K562 (cell line): ENCODE results near the gene GTPBP2. TPM values are rescaled to one million over a fixed set of nuclear protein-coding genes. Genes with fewer than 3 reads are reported as not detected.

Experiments
- BRF1 ChIP-seq: IDR thresholded peaks from 3 replicates; pipeline ENCODE4 v1.6.1; 2011; ENCODE audit warnings: borderline replicate concordance, mild to moderate bottlenecking; ENCODE audit not compliant: insufficient read length; ENCODE audit errors: extremely low read depth
- CREB1 ChIP-seq, 2 experiments: sonication (generic) in 1 of 2; formaldehyde crosslinking in 1 of 2; IDR thresholded peaks; 2 replicates each; pipeline versions ENCODE4 v1.6.1 to v1.8.0; 2012 to 2022; ENCODE audit warnings: inconsistent platforms in 1 of 2, mild to moderate bottlenecking in 1 of 2, missing genetic modification reagents in 1 of 2, moderate library complexity in 1 of 2
- CREB5 ChIP-seq: fragments of 250-450 bp; sonication (Bioruptor Pico); IDR thresholded peaks from 2 replicates; pipeline ENCODE4 v1.5.0; 2020; ENCODE audit warnings: mild to moderate bottlenecking
- FOXK1 ChIP-seq: sonication (generic); formaldehyde crosslinking; IDR thresholded peaks from 2 replicates; pipeline ENCODE4 v1.8.0; 2022; ENCODE audit warnings: missing genetic modification reagents, mild to moderate bottlenecking, borderline replicate concordance
- GTF2B ChIP-seq: IDR thresholded peaks from 2 replicates; pipeline ENCODE4 v1.6.1; 2011; ENCODE audit not compliant: insufficient read length; ENCODE audit errors: extremely low read depth
- IFI16 ChIP-seq: fragments of 250-450 bp; sonication (Bioruptor Pico); IDR thresholded peaks from 2 replicates; pipeline ENCODE4 v2.1.2; 2022; ENCODE audit warnings: mild to moderate bottlenecking, inconsistent platforms
- MTA2 ChIP-seq: fragments of 450-650 bp; IDR thresholded peaks from 2 replicates; pipeline ENCODE4 v1.6.1; 2016; ENCODE audit warnings: low read depth
- NBN ChIP-seq: fragments of 450-650 bp; IDR thresholded peaks from 2 replicates; pipeline ENCODE4 v1.6.1; 2016; ENCODE audit warnings: low read depth, mild to moderate bottlenecking
- NRF1 ChIP-seq, 2 experiments: fragments of 450-650 bp; IDR thresholded peaks in 1 of 2; conservative IDR thresholded peaks in 1 of 2; 2 replicates each; pipeline ENCODE4 v1.6.1; 2014; ENCODE audit warnings: mild to moderate bottlenecking in 2 of 2
- PML ChIP-seq: IDR thresholded peaks from 2 replicates; pipeline ENCODE4 v1.6.1; 2012; ENCODE audit warnings: low read length, inconsistent platforms
- POLR2A ChIP-seq: fragments of 450-650 bp; conservative IDR thresholded peaks from 2 replicates; pipeline ENCODE4 v1.6.1; 2016
- SNRNP70 ChIP-seq: fragments of 200-400 bp; formaldehyde crosslinking; optimal IDR thresholded peaks from 2 replicates; pipeline ENCODE3; 2017; ENCODE audit warnings: low read depth, low read length
- TEAD1 ChIP-seq, 2 experiments: fragments of 450-650 bp in 1 of 2; sonication (generic) in 1 of 2; formaldehyde crosslinking; IDR thresholded peaks; 2 replicates each; pipeline versions ENCODE4 v1.4.0 to v1.8.0; 2020 to 2022; ENCODE audit warnings: mild to moderate bottlenecking in 2 of 2, missing genetic modification reagents in 1 of 2
- THAP7 ChIP-seq: fragments of 250-450 bp; sonication (Bioruptor Pico); IDR thresholded peaks from 2 replicates; pipeline ENCODE4 v1.5.0; 2021
- ZFP36 ChIP-seq: fragments of 150-350 bp; IDR thresholded peaks from 2 replicates; pipeline ENCODE4 v1.6.1; 2018; ENCODE audit warnings: low read length, low read depth; ENCODE audit not compliant: partially characterized antibody
- ZNF12 ChIP-seq: sonication (generic); formaldehyde crosslinking; IDR thresholded peaks from 2 replicates; pipeline ENCODE4 v1.4.0; 2020; ENCODE audit warnings: mild to moderate bottlenecking, missing genetic modification reagents
- ZNF445 ChIP-seq: fragments of 250-450 bp; sonication (Bioruptor Pico); IDR thresholded peaks from 2 replicates; pipeline ENCODE4 v1.4.0; 2020; ENCODE audit warnings: low read depth, mild to moderate bottlenecking, moderate library complexity
- ZNF609 ChIP-seq: sonication (generic); formaldehyde crosslinking; IDR thresholded peaks from 2 replicates; pipeline ENCODE4 v1.8.1; 2023; ENCODE audit warnings: missing genetic modification reagents, mild to moderate bottlenecking, borderline replicate concordance
- polyA plus RNA-seq, 8 experiments: library from polyadenylated mRNA; depleted of rRNA in 4 of 8; stranded (reverse) in 5 of 8; unstranded in 3 of 8; fragments of >200 nt; fragmentation: Nextera tagmentation in 2 of 8; fragmentation: Illumina TruSeq in 1 of 8; extraction: Ambion mirVana in 2 of 8; extraction: Trizol in 1 of 8; gene quantifications; 2 replicates each; pipeline versions ENCODE4 v1.2.1 to v1.2.3, GENCODE V29; 2011 to 2014; ENCODE audit warnings: inconsistent platforms in 1 of 8, missing spikeins in 1 of 8
- total RNA-seq, 7 experiments: library from RNA; depleted of rRNA in 6 of 7; stranded (reverse); fragments of >200 nt in 6 of 7; fragmentation: Illumina TruSeq in 2 of 7; extraction: Trizol in 2 of 7; gene quantifications; 2 replicates each; pipeline versions ENCODE4 v1.2.1 to v1.2.3, GENCODE V29; 2011 to 2021; ENCODE audit warnings: low replicate concordance in 1 of 7

GTPBP2 gene
- total and polyA plus RNA-seq, 9 of the 15 experiments (the other 6 are each of a cell fraction or from before 2014, with no cell fraction given), result 48.4 to 196 (median 111) TPM

DNA sequence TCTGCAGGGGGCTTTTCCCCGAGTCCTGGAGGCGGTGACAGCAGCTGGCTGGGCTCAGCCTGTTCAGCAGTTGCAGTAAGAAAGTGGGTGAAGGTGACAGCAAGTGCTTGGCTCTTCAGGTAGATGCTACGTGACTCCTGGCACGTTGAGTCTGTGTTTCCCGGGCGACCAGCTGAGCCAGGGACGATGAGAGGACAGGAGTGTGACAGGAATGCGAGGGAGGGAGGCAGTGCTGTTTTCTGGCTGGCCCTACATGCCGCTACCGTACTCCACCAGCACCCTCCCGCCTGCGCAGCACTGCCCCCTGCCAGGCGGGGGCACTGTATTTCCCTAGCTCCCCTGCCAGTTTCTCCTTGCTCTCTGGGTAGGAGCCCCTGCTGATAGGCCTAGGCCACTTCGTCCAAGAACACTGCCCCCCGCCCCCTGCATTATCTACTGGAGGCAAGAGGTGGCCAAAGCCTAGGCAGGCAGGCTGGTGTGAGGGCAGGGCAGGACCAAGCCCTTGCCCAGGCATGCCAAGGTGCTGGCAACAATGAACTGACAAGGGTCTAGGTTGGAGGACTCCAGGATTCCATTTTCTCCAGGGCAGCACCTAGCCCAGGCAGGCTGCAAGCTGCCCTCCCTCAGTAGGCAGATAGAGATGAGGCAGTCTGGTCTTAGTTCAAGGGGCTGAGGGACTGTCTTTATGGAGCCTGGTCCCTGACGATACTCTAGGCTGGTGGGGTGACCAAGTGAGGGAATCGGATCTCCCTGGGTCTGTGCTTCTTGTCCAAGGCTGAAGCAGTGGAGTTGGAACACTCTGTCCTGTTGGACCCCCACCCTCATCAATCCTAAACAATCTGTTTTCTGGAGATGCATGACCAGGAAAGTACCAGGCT lies 39.3 kb upstream of the GTPBP2 start (continued):
- no peak for TF ChIP-seq FOXK1 (CRISPR knock-in tag)
- no peak for TF ChIP-seq BRF1
- TF ChIP-seq GTF2B, result no peak
- no peak for TF ChIP-seq PML
- no peak for TF ChIP-seq CREB5 (CRISPR knock-in tag)
- TF ChIP-seq POLR2A, result peak; percentile 54; the same call in 1 of the 2 replicates
- peak; percentile 14 for TF ChIP-seq ZFP36
- peak in 1 of 2 experiments; percentile 23; a peak in 1 of 4 replicates for TF ChIP-seq TEAD1 (CRISPR knock-in tag; IDR thresholded peaks at IDR 0.05)
- no peak for TF ChIP-seq ZNF445 (CRISPR knock-in tag)
- TF ChIP-seq NBN, result no peak
- no peak for TF ChIP-seq ZNF609 (CRISPR knock-in tag)
- TF ChIP-seq ZNF12 (CRISPR knock-in tag), result no peak
- TF ChIP-seq THAP7 (CRISPR knock-in tag), result peak; percentile 21; the same call in 1 of the 2 replicates
- no peak for TF ChIP-seq SNRNP70
- no peak for TF ChIP-seq IFI16 (CRISPR knock-in tag)
- no peak; the same call in none of the 2 replicates for TF ChIP-seq CREB1 (IDR thresholded peaks at IDR 0.05)
- peak; percentile 5; the same call in 1 of the 2 replicates for TF ChIP-seq CREB1 (CRISPR knock-in tag; IDR thresholded peaks at IDR 0.05)
- no peak for TF ChIP-seq MTA2
- peak; percentile 61 to 71 for TF ChIP-seq NRF1 (conservative IDR thresholded peaks at IDR 0.05 in 1 of 2, IDR thresholded peaks at IDR 0.05 in 1 of 2)
